ENCODE measurements around the gene AKT1.

AKT1 gene

DNA sequence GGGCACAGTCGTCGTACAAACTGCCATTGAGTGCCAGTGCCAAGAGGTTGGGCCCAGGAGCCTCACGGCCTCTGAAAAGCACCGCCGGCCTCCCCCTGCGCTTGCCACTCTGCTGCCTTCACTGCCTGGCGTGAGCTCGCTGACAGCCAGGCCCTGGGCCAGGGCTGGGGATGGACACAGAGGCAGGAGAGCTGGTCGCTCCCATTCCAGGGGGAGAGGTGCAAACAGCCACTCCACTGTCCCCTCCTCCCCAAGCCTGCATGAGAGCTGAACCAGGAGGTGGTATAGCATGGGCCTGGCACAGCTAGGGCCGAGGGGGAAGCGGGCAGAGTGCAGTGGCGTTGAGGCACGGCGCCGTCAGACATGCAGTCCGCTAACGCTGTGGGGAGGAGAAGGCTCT, 66.9 kb downstream of the AKT1 start:
- Mint-ChIP-seq H3K4me1 (peaks cover 5% of the 10 kb centered on the region in 2 donors), H3K27ac (peak overlapping the region; percentile 51), H3K4me3 (no peak overlapping the region), H3K9me3 (no peaks in the 10 kb centered on the region), H3K36me3 (no peaks in the 10 kb centered on the region), H3K27me3 (peaks cover 16 to 27% of the 10 kb centered on the region in 2 donors)
- DNase-seq (no peak), ATAC-seq (replicated peaks) (no peak)

DNA sequence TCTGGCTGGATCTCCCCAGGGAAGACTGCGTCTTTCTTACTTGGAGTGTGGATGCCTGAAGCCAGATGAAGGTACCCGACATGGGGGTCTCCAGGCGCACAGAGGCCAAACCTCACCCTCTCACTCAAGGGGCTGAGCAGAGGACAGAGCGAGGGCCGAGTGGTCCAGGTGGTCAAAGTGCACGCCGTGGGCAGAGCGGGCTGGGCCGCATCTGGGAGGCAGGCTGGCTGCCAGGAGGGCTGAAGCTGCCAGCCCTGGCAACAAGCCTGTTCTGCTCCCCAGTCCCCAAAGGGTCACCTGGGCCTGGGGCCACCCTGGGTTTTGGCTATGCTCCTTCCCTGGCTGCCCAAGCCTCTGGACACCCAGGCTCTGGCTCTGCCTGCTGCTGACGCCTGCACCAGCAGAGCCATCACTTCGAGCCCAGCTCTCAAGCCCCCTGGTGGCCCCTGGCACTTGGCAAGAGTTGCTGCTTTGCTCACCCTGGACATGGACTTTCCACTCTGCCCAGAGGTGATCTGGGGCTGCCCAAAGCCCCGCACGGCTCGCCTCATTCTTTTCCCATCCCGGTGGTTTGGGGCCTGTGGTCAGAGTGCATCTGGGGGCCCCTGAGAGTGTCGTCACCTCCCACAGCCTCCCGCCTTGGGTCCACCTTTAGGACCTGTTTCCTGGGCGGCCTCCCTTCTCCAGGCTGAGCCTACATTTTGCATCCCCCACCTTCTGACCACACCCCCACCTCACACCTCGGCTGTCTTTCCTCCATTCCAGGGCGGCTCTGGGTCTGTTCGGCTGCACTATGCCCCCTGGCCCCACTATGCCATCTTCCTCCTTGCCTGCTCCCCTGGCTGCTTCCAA, 68.7 kb downstream of the AKT1 start:
- Mint-ChIP-seq H3K27me3 (peaks cover 16 to 27% of the 10 kb centered on the region in 2 donors), H3K4me3 (no peak overlapping the region), H3K27ac (no peak overlapping the region), H3K9me3 (no peaks in the 10 kb centered on the region), H3K4me1 (peaks cover 5% of the 10 kb centered on the region in 2 donors), H3K36me3 (no peaks in the 10 kb centered on the region)
- no peak for DNase-seq
- ATAC-seq (replicated peaks) = no peak

DNA sequence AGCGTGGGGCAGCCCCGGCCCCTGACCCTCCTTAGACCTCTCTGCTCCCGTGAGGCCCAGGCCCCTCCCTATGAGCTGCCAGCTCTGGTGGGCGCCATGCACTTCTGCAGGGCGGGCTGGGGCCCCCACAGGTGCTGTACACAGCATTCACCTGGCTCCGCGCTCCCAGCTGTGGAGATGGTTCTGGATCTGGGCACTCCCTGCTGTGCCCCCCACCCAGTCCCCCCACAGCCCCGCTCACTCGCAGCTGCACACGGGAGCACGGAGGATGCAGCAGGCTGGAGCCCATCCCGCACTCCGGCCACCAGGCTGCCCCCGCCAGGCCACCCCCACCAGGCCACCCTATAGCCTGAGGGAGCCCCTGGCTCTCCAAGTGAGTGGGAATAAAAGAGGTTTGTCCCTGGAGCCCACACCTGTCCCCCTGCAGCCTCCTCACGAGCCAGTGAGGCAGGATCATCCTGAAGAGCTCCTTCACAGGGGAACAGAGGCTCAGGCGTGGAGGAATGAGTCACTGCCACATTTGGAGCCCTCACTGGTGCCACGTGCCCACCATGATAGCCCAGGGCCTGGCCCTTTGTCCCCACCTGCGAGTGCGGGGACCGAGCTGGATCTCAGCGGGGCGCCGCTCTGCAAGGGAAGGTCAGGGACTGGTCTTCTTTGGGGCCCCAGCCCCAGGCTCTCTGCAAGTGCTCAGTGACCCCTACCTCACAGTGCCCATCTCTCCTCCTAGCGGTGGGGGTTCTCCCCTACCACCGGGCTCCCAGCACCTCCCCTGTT, 69.6 kb downstream of the AKT1 start:
- no peaks in the 10 kb centered on the region for H3K9me3 Mint-ChIP-seq
- H3K36me3 Mint-ChIP-seq = no peaks in the 10 kb centered on the region
- peaks cover 5% of the 10 kb centered on the region in 2 donors for H3K4me1 Mint-ChIP-seq
- no peak for DNase-seq
- ATAC-seq (replicated peaks) = no peak
- H3K27me3 Mint-ChIP-seq = peaks cover 16 to 27% of the 10 kb centered on the region in 2 donors
- peak overlapping the region in 1 of 2 donors; percentile 46 for H3K4me3 Mint-ChIP-seq
- H3K27ac Mint-ChIP-seq = peak overlapping the region; percentile 43

DNA sequence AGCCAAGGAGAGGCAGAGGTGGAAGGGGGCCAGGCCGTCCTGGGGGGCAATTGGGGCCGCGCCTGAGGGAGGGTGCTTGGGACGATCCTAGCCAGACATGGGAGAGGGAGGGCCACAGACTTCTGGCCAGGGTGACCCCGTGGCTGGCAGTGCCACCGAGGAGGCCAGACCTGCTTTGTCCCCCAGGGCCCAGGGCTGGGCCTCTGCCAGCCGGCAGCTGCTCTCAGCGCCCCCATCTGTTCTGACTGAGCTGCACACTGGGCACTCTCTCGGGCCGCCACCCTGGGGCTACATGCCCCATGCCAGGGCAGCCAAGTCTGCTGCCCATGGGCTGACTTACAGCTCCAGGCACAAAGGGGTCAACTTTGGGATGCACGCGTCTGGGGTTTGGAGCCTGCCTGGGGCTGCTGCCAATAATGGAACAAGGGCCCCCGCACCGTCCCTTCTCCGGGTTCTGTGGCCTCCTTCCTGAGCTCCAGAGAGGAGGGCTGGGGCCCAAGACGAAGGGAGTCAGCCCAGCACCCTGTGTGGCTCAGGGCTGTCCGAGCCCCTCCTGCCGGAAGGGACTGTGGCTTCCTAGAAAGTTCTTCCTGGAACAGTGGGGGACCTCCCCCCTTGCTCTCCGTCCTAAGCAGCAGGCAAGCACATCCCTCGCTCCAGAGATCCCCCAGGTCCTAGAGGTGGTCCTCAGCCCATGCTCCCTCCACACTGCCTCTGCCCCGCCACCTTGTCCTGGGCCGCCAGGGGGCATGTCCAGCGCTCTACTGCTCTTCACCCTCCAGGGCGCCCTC, 70.4 kb downstream of the AKT1 start:
- peak; percentile 10 to 14 for ATAC-seq (replicated peaks)

GRCh38 chr14:104724407-104724980, 71.1 kb downstream of the AKT1 start:
- DNase-seq (no peak), ATAC-seq (replicated peaks) (peak; percentile 8 to 15)
- peaks cover 16 to 27% of the 10 kb centered on the region in 2 donors for H3K27me3 Mint-ChIP-seq
- no peaks in the 10 kb centered on the region for H3K9me3 Mint-ChIP-seq
- peak overlapping the region; percentile 76 for H3K27ac Mint-ChIP-seq
- peaks cover 0 to 6% of the 10 kb centered on the region in 2 donors for H3K36me3 Mint-ChIP-seq
- peak overlapping the region; percentile 53 to 58 for H3K4me3 Mint-ChIP-seq
- peaks cover 5% of the 10 kb centered on the region in 2 donors for H3K4me1 Mint-ChIP-seq

More for the DNA sequence above, 70.4 kb downstream of the AKT1 start:
- DNase-seq = no peak
- peak overlapping the region; percentile 58 to 65 for H3K4me3 Mint-ChIP-seq
- no peaks in the 10 kb centered on the region for H3K9me3 Mint-ChIP-seq
- peak overlapping the region; percentile 76 for H3K27ac Mint-ChIP-seq
- peaks cover 16 to 27% of the 10 kb centered on the region in 2 donors for H3K27me3 Mint-ChIP-seq
- H3K36me3 Mint-ChIP-seq = no peaks in the 10 kb centered on the region
- peaks cover 5% of the 10 kb centered on the region in 2 donors for H3K4me1 Mint-ChIP-seq

GRCh38 chr14:104723651-104724406, 71.7 kb downstream of the AKT1 start, which contains the start of gene ADSS1:
TSS of gene ADSS1 (plus strand) at chr14:104724229. CDS start at chr14:104724271, 42 bp downstream.
- Mint-ChIP-seq H3K4me3 (peak within 1 kb of the TSS; percentile 72 to 74), H3K4me1 (peaks cover 3 to 5% of the 10 kb centered on the region in 2 donors), H3K27me3 (peaks cover 11 to 22% of the 10 kb centered on the region in 2 donors), H3K27ac (peak within 1 kb of the TSS; percentile 76), H3K36me3 (peaks cover 0 to 6% of the 10 kb centered on the region in 2 donors), H3K9me3 (no peaks in the 10 kb centered on the region)
- peak; percentile 82 to 84 for ATAC-seq (replicated peaks)
- peak; percentile 43 for DNase-seq

DNA sequence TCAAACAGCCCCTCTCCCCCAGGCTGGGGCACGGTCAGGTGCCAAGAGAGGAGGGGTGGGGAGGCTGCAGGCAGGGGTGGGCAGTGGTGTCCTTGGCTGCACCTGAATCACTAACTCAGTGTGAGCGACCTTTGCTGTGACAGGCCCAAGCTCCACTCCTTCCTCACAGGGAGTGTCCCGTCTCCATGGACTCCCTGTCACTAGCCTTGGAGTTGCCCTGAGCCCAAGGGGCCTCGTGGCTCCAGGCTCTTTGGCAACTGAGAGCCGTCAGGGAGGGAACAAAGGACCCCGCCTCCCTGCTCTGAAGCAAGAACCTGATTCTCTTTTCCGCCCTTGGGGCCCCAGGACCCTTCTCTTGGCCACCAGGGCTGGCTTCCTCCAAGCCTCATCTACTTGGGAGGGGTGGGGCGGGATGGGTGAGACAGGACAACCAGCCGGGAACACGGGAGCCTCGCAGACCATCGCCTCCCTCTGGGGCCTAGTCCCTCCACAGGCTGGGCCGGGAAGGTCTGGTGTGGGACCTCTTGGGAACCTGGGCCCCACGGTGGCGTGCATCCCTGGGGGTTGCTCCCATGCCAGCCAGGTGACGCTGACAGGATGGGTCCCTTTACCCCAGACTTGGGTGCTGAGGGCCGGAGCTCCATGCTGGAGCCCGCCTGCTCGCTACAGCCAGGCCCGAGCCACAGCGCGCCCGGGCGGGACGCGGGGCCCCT, 72.5 kb downstream of the AKT1 start:
- Mint-ChIP-seq H3K4me3 (no peak overlapping the region), H3K9me3 (no peaks in the 10 kb centered on the region), H3K27me3 (peaks cover 8 to 19% of the 10 kb centered on the region in 2 donors), H3K36me3 (peaks cover 0 to 6% of the 10 kb centered on the region in 2 donors), H3K4me1 (peaks cover 3 to 7% of the 10 kb centered on the region in 2 donors), H3K27ac (no peak overlapping the region)
- no peak for DNase-seq
- no peak for ATAC-seq (replicated peaks)

GRCh38 chr14:104721505-104722431, 73.8 kb downstream of the AKT1 start:
- Mint-ChIP-seq H3K9me3 (no peaks in the 10 kb centered on the region), H3K36me3 (peaks cover 3 to 13% of the 10 kb centered on the region in 2 donors), H3K4me1 (peaks cover 5 to 10% of the 10 kb centered on the region in 2 donors), H3K27ac (no peak overlapping the region), H3K4me3 (no peak overlapping the region), H3K27me3 (peaks cover 0 to 11% of the 10 kb centered on the region in 2 donors)
- ATAC-seq (replicated peaks) (no peak), DNase-seq (no peak)

All from stimulated activated naive B cell treated with anti-CD40 and anti-IgM and Interleukin-4, amounts not matched to agents 10 μg/mL and 1 μg/mL and 100 μg/mL, for 72 hours (primary cell).